HEK293 (cell line): ENCODE results near the gene SCN11A.

Experiments used
- CTCF ChIA-PET: fragments of 350-600 bp; formaldehyde crosslinking; extraction: SDS; loops from one replicate; lab custom pipeline; 2021; ENCODE audit warnings: antibody characterized with exemption; lab: Yijun Ruan, JAX
- POLR2A ChIA-PET: fragments of 300-600 bp; formaldehyde crosslinking; extraction: SDS; loops from one replicate; lab custom pipeline; 2020; ENCODE audit warnings: antibody characterized with exemption, inconsistent platforms; lab: Yijun Ruan, JAX
- H3K27ac ChIP-seq: fragments of 200-500 bp; sonication (Bioruptor generic); 2 replicates; pipeline ENCODE4 v1.5.1; 2014; ENCODE audit warnings: low read depth, low read length, control low read depth, inconsistent platforms; ENCODE audit errors: extremely low read depth
- H3K36me3 ChIP-seq, 2 experiments: fragments of 200-500 bp in 1 of 2; sonication (Bioruptor generic) in 1 of 2; 1 replicate in 1 of 2; 2 replicates in 1 of 2; pipeline ENCODE4 v1.5.1; 2014 to 2017; ENCODE audit warnings: inconsistent platforms in 2 of 2, low read length in 2 of 2; ENCODE audit not compliant: control insufficient read depth in 2 of 2, insufficient read depth in 1 of 2
- H3K4me1 ChIP-seq: fragments of 200-500 bp; sonication (Bioruptor generic); 2 replicates; pipeline ENCODE4 v1.5.1; 2014; ENCODE audit warnings: mild to moderate bottlenecking, low read length, inconsistent platforms; ENCODE audit not compliant: control insufficient read depth, insufficient read depth
- H3K4me3 ChIP-seq: 2 replicates; pipeline ENCODE4 v1.5.1; 2011; ENCODE audit warnings: low read depth, mild to moderate bottlenecking, control low read depth, low read length, moderate library complexity
- H3K9me3 ChIP-seq: fragments of 200-500 bp; sonication (Bioruptor generic); 2 replicates; pipeline ENCODE4 v1.5.1; 2014; ENCODE audit warnings: low read depth, low read length, inconsistent platforms; ENCODE audit not compliant: control insufficient read depth, insufficient read depth
- EGR2 ChIP-seq: fragments of 450-650 bp; formaldehyde crosslinking; IDR thresholded peaks from 2 replicates; pipeline ENCODE4 v1.5.1; 2016; ENCODE audit warnings: low read depth, missing biosample characterization, missing genetic modification characterization
- HIC1 ChIP-seq: fragments of 450-650 bp; formaldehyde crosslinking; IDR thresholded peaks from 2 replicates; pipeline ENCODE4 v1.5.1; 2016; ENCODE audit warnings: missing biosample characterization, missing genetic modification characterization
- KLF1 ChIP-seq: fragments of 450-650 bp; formaldehyde crosslinking; IDR thresholded peaks from 2 replicates; pipeline ENCODE4 v1.5.1; 2016; ENCODE audit warnings: missing biosample characterization, missing genetic modification characterization
- ZBTB8A ChIP-seq: fragments of 450-650 bp; formaldehyde crosslinking; IDR thresholded peaks from 2 replicates; pipeline ENCODE4 v1.5.1; 2016; ENCODE audit warnings: missing biosample characterization, missing genetic modification characterization
- ZFP69B ChIP-seq: fragments of 450-650 bp; formaldehyde crosslinking; IDR thresholded peaks from 2 replicates; pipeline ENCODE4 v1.5.1; 2016; ENCODE audit warnings: missing biosample characterization, missing genetic modification characterization
- ZNF121 ChIP-seq: fragments of 450-650 bp; formaldehyde crosslinking; IDR thresholded peaks from 2 replicates; pipeline ENCODE4 v1.5.1; 2016; ENCODE audit warnings: missing biosample characterization, missing genetic modification characterization
- ZNF202 ChIP-seq: fragments of 450-650 bp; formaldehyde crosslinking; IDR thresholded peaks from 2 replicates; pipeline ENCODE4 v1.5.1; 2016; ENCODE audit warnings: missing biosample characterization, missing genetic modification characterization, borderline replicate concordance
- ZNF23 ChIP-seq: fragments of 450-650 bp; formaldehyde crosslinking; IDR thresholded peaks from 2 replicates; pipeline ENCODE4 v1.5.1; 2016; ENCODE audit warnings: missing biosample characterization, missing genetic modification characterization, borderline replicate concordance
- ZNF239 ChIP-seq: fragments of 450-650 bp; formaldehyde crosslinking; IDR thresholded peaks from 2 replicates; pipeline ENCODE4 v1.5.1; 2016; ENCODE audit warnings: missing biosample characterization, missing genetic modification characterization
- ZNF311 ChIP-seq: fragments of 450-650 bp; formaldehyde crosslinking; IDR thresholded peaks from 2 replicates; pipeline ENCODE4 v1.5.1; 2017; ENCODE audit warnings: missing biosample characterization, missing genetic modification characterization, borderline replicate concordance
- ZNF335 ChIP-seq: fragments of 450-650 bp; formaldehyde crosslinking; conservative IDR thresholded peaks from 2 replicates; pipeline ENCODE4 v1.5.1; 2016; ENCODE audit warnings: missing biosample characterization, missing genetic modification characterization
- ZNF366 ChIP-seq: fragments of 450-650 bp; formaldehyde crosslinking; conservative IDR thresholded peaks from 2 replicates; pipeline ENCODE4 v1.5.1; 2016; ENCODE audit warnings: missing biosample characterization, missing genetic modification characterization
- ZNF394 ChIP-seq: fragments of 450-650 bp; formaldehyde crosslinking; IDR thresholded peaks from 2 replicates; pipeline ENCODE4 v1.5.1; 2016; ENCODE audit warnings: missing biosample characterization, missing genetic modification characterization, mild to moderate bottlenecking, moderate library complexity, borderline replicate concordance
- ZNF600 ChIP-seq: fragments of 450-650 bp; formaldehyde crosslinking; IDR thresholded peaks from 2 replicates; pipeline ENCODE4 v1.5.1; 2016; ENCODE audit warnings: missing biosample characterization, missing genetic modification characterization
- ZNF624 ChIP-seq: fragments of 450-650 bp; formaldehyde crosslinking; IDR thresholded peaks from 2 replicates; pipeline ENCODE4 v1.5.1; 2017; ENCODE audit warnings: missing biosample characterization, missing genetic modification characterization
- ZNF664 ChIP-seq: fragments of 450-650 bp; formaldehyde crosslinking; IDR thresholded peaks from 2 replicates; pipeline ENCODE4 v1.5.1; 2016; ENCODE audit warnings: missing biosample characterization, missing genetic modification characterization
- ZSCAN18 ChIP-seq: fragments of 450-650 bp; formaldehyde crosslinking; IDR thresholded peaks from 2 replicates; pipeline ENCODE4 v1.5.1; 2016; ENCODE audit warnings: missing biosample characterization, missing genetic modification characterization
- TF ChIP-seq, protein P1 (sequence below): fragments of 450-650 bp; formaldehyde crosslinking; IDR thresholded peaks from 2 replicates; pipeline ENCODE4 v1.5.1; 2016; ENCODE audit warnings: missing biosample characterization, missing genetic modification characterization
- TF ChIP-seq, protein P2 (sequence below): fragments of 450-650 bp; formaldehyde crosslinking; IDR thresholded peaks from 2 replicates; pipeline ENCODE4 v1.5.1; 2016; ENCODE audit warnings: missing biosample characterization, missing genetic modification characterization
- TF ChIP-seq, protein P3 (sequence below): fragments of 450-650 bp; formaldehyde crosslinking; IDR thresholded peaks from 2 replicates; pipeline ENCODE4 v1.5.1; 2016; ENCODE audit warnings: missing biosample characterization, missing genetic modification characterization

Gene SCN11A

GRCh38 chr3:39097716-39098472, 46.1 kb upstream of the SCN11A start:
- ChIA-PET POLR2A (no interaction called here), CTCF (interaction anchor here (2.0 kb wide), 1 partner anchor 190 kb away, joined by 10 read pairs; no protein-coding TSS in a partner anchor)
- peaks cover 0 to 93% of the 10 kb centered on the region in 2 experiments for H3K36me3 ChIP-seq

GRCh38 chr3:39096775-39097174, 45.0 kb upstream of the SCN11A start:
- POLR2A ChIA-PET: no interaction called here

More at GRCh38 chr3:39097716-39098472, 46.1 kb upstream of the SCN11A start:
- no peaks in the 10 kb centered on the region for H3K4me1 ChIP-seq
- H3K27ac ChIP-seq: no peak overlapping the region
- H3K9me3 ChIP-seq: no peaks in the 10 kb centered on the region
- H3K4me3 ChIP-seq: no peak overlapping the region
- TF ChIP-seq, protein P1, sequence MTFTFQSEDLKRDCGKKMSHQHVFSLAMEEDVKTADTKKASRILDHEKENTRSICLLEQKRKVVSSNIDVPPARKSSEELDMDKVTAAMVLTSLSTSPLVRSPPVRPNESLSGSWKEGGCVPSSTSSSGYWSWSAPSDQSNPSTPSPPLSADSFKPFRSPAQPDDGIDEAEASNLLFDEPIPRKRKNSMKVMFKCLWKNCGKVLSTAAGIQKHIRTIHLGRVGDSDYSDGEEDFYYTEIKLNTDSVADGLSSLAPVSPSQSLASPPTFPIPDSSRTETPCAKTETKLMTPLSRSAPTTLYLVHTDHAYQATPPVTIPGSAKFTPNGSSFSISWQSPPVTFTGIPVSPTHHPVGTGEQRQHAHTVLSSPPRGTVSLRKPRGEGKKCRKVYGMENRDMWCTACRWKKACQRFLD: no peak
- no peak for TF ChIP-seq ZNF664 (tag by site-specific recombination)
- no peak for TF ChIP-seq ZBTB8A (tag by site-specific recombination)
- TF ChIP-seq, protein P2, sequence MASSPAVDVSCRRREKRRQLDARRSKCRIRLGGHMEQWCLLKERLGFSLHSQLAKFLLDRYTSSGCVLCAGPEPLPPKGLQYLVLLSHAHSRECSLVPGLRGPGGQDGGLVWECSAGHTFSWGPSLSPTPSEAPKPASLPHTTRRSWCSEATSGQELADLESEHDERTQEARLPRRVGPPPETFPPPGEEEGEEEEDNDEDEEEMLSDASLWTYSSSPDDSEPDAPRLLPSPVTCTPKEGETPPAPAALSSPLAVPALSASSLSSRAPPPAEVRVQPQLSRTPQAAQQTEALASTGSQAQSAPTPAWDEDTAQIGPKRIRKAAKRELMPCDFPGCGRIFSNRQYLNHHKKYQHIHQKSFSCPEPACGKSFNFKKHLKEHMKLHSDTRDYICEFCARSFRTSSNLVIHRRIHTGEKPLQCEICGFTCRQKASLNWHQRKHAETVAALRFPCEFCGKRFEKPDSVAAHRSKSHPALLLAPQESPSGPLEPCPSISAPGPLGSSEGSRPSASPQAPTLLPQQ: no peak
- TF ChIP-seq ZNF311 (tag by site-specific recombination): no peak
- TF ChIP-seq ZNF394 (tag by site-specific recombination): no peak
- no peak for TF ChIP-seq ZNF239

GRCh38 chr3:39095778-39096177, 44.0 kb upstream of the SCN11A start:
- ChIA-PET POLR2A (no interaction called here), CTCF (interaction anchor here (0.7 to 2.0 kb wide), 2 partner anchors 192 to 203 kb away, joined by 4 to 10 read pairs; no protein-coding TSS in a partner anchor)
- H3K36me3 ChIP-seq: peaks cover 4 to 96% of the 10 kb centered on the region in 2 experiments
- no peaks in the 10 kb centered on the region for H3K9me3 ChIP-seq
- H3K4me1 ChIP-seq: no peaks in the 10 kb centered on the region
- H3K4me3 ChIP-seq: no peak overlapping the region
- no peak overlapping the region for H3K27ac ChIP-seq
- TF ChIP-seq ZNF121 (no peak), ZNF624 (tag by site-specific recombination) (no peak), HIC1 (tag by site-specific recombination) (no peak), ZNF23 (no peak), ZNF202 (tag by site-specific recombination) (no peak), ZNF335 (tag by site-specific recombination) (no peak), ZNF366 (tag by site-specific recombination) (no peak), ZFP69B (tag by site-specific recombination) (no peak), EGR2 (tag by site-specific recombination) (no peak)
- TF ChIP-seq, protein P3, sequence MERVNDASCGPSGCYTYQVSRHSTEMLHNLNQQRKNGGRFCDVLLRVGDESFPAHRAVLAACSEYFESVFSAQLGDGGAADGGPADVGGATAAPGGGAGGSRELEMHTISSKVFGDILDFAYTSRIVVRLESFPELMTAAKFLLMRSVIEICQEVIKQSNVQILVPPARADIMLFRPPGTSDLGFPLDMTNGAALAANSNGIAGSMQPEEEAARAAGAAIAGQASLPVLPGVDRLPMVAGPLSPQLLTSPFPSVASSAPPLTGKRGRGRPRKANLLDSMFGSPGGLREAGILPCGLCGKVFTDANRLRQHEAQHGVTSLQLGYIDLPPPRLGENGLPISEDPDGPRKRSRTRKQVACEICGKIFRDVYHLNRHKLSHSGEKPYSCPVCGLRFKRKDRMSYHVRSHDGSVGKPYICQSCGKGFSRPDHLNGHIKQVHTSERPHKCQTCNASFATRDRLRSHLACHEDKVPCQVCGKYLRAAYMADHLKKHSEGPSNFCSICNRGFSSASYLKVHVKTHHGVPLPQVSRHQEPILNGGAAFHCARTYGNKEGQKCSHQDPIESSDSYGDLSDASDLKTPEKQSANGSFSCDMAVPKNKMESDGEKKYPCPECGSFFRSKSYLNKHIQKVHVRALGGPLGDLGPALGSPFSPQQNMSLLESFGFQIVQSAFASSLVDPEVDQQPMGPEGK (tag by site-specific recombination): no peak
- TF ChIP-seq, protein P2: no peak

More at GRCh38 chr3:39096775-39097174, 45.0 kb upstream of the SCN11A start:
- no peaks in the 10 kb centered on the region for H3K4me1 ChIP-seq
- no peaks in the 10 kb centered on the region for H3K9me3 ChIP-seq
- H3K4me3 ChIP-seq: no peak overlapping the region
- CTCF ChIA-PET: interaction anchor here (2.0 kb wide), 1 partner anchor 191 kb away, joined by 10 read pairs; no protein-coding TSS in a partner anchor
- H3K27ac ChIP-seq: no peak overlapping the region
- TF ChIP-seq KLF1 (tag by site-specific recombination) (no peak), ZNF600 (tag by site-specific recombination) (0 out of 2 replicates have a peak, but pooled peaks have one; percentile 24), ZSCAN18 (tag by site-specific recombination) (no peak)
- TF ChIP-seq, all 188 proteins: peak for 1
- H3K36me3 ChIP-seq: peaks cover 4 to 94% of the 10 kb centered on the region in 2 experiments
